GM12874 (cell line): ENCODE data around the gene BUB1B.

Source experiments
- CTCF ChIP-seq: IDR thresholded peaks from 2 replicates; pipeline ENCODE4 v1.5.1; 2011; ENCODE audit warnings: low read depth, mild to moderate bottlenecking, control low read depth, low read length, moderate library complexity; ENCODE audit not compliant: insufficient read depth

The BUB1B gene

DNA sequence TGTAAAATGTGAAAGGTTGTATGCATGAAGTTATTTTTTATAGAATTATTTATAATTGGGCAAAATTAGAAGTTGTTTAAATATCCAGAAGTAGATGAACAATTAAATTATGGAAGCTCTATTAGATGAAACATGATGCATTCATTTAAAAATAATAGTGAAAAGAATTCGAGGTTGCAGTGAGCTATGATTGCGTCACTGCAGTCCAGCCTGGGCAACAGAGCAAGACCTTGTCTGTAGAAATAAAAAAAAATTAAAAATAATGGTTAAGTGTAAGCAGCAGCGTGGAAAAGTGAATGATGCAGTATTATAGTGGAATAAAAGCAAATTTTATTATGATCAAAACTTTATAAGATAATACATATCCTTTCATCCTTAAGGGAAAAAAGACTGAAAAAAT lies 14.3 kb downstream of the BUB1B start:
- TF ChIP-seq CTCF: no peak

- no peak for TF ChIP-seq CTCF
Measured at GRCh38 chr15:40182358-40183029, 21.6 kb downstream of the BUB1B start.

- no peak for TF ChIP-seq CTCF
Measured at GRCh38 chr15:40183636-40184463, 23.0 kb downstream of the BUB1B start.

GRCh38 chr15:40190591-40190990 lies 29.7 kb downstream of the BUB1B start:
- TF ChIP-seq CTCF: no peak

DNA sequence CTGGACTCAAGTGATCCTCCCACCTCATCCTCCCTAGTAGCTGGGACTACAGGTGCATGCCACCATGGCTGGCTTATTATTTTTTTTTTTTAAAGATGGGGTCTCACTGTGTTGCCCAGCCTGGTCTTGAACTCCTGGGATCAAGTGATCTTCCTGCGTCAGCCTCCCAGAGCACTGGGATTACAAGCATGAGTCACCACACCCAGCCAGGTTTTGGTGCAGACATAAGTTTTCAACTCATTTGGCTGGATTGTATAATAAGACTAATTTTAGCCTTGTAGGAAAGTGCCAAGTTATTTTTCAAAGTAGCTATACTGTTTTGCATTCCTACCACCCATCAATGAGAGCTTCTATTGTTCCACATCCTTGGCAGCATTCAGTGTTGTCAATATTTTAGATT lies 32.1 kb downstream of the BUB1B start:
- TF ChIP-seq CTCF: no peak

- TF ChIP-seq CTCF: no peak
Measured at GRCh38 chr15:40197434-40197833, 36.6 kb downstream of the BUB1B start.

DNA sequence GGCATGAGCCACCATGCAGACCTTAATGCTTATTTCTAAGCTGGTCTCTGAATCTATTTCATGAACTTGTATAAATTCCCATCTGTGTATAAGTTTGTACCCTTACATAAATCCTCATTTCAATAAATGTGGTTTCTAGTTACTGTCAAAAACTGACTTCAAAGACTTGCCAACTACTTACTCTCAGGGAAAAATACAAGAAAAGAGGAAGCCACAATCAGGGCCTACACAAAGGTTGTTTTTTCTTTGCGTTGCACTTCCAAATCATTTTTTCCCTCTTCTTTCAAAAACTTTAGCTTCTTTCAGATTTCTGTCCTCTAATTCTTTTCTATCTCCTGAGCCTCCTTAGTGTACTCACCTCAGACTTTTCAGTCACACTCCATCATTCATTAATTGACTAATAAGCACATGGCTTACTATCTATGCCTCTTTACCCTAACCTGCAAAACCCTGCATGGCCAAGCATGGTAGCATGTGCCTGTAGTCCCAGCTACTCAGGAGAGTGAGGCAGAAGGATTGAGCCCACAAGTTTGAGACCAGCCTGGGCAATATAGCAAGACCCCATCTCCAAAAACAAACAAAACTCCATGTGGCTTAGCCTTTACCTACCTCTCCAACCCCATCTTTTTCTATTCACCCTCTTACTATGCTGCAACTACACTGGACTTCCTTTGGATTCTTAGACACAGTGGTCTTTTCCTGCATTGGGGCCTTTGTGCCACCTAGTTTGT lies 37.7 kb downstream of the BUB1B start:
- no peak for TF ChIP-seq CTCF
